ENCODE measurements around the gene FUT2.
"Not testable (repeated sequence)": the region's sequence is repeated elsewhere in the genome, so short reads cannot be mapped to it uniquely, and the experiment has no call there.

The FUT2 gene

GRCh38 chr19:48687776-48688175 is 8.0 kb upstream of the FUT2 start:
- DNase-seq (ENCODE audit: low read depth) = no peak
- no peak for TF ChIP-seq MAX (IDR thresholded peaks at IDR 0.05; ENCODE audit: low read depth, low read length)
- TF ChIP-seq CTCF (IDR thresholded peaks at IDR 0.05; ENCODE audit: low read depth, low read length) = no peak
- no peak for TF ChIP-seq POLR2A (IDR thresholded peaks at IDR 0.05; ENCODE audit: extremely low read depth, insufficient read length)
- no peak for TF ChIP-seq MYC (IDR thresholded peaks at IDR 0.05; ENCODE audit: low read depth, low read length)
- H3K4me3 ChIP-seq (ENCODE audit: low read depth, low read length) = no peak overlapping the region

GRCh38 chr19:48689449-48689848 is 6.3 kb upstream of the FUT2 start:
- H3K4me3 ChIP-seq (ENCODE audit: low read depth, low read length) = no peak overlapping the region
- no peak for TF ChIP-seq MYC (IDR thresholded peaks at IDR 0.05; ENCODE audit: low read depth, low read length)
- TF ChIP-seq MAX (IDR thresholded peaks at IDR 0.05; ENCODE audit: low read depth, low read length) = no peak
- no peak for TF ChIP-seq POLR2A (IDR thresholded peaks at IDR 0.05; ENCODE audit: extremely low read depth, insufficient read length)
- peak; percentile 1 for TF ChIP-seq CTCF (IDR thresholded peaks at IDR 0.05; ENCODE audit: low read depth, low read length)
- no peak for DNase-seq (ENCODE audit: low read depth)

- not testable (repeated sequence) for H3K4me3 ChIP-seq (ENCODE audit: low read depth, low read length)
- peak; percentile 29 for DNase-seq (ENCODE audit: low read depth)
These were observed 2.1 kb upstream of the FUT2 start for GRCh38 chr19:48693629-48694028.

- DNase-seq (ENCODE audit: low read depth) = no peak
- H3K4me3 ChIP-seq (ENCODE audit: low read depth, low read length) = no peak overlapping the region
- TF ChIP-seq POLR2A (IDR thresholded peaks at IDR 0.05; ENCODE audit: extremely low read depth, insufficient read length) (no peak), MAX (IDR thresholded peaks at IDR 0.05; ENCODE audit: low read depth, low read length) (no peak)
These were observed 711 bp downstream of the FUT2 start for GRCh38 chr19:48696353-48697010.

- TF ChIP-seq MAX (IDR thresholded peaks at IDR 0.05; ENCODE audit: low read depth, low read length) (no peak), CTCF (IDR thresholded peaks at IDR 0.05; ENCODE audit: low read depth, low read length) (no peak), MYC (IDR thresholded peaks at IDR 0.05; ENCODE audit: low read depth, low read length) (no peak), POLR2A (IDR thresholded peaks at IDR 0.05; ENCODE audit: extremely low read depth, insufficient read length) (no peak)
- no peak for DNase-seq (ENCODE audit: low read depth)
- H3K4me3 ChIP-seq (ENCODE audit: low read depth, low read length) = no peak overlapping the region
These were observed 2.3 kb downstream of the FUT2 start for GRCh38 chr19:48698046-48698445.

- no peak overlapping the region for H3K4me3 ChIP-seq (ENCODE audit: low read depth, low read length)
- TF ChIP-seq CTCF (IDR thresholded peaks at IDR 0.05; ENCODE audit: low read depth, low read length) (no peak), MYC (IDR thresholded peaks at IDR 0.05; ENCODE audit: low read depth, low read length) (no peak), POLR2A (IDR thresholded peaks at IDR 0.05; ENCODE audit: extremely low read depth, insufficient read length) (no peak), MAX (IDR thresholded peaks at IDR 0.05; ENCODE audit: low read depth, low read length) (no peak)
- no peak for DNase-seq (ENCODE audit: low read depth)
These were observed 6.9 kb downstream of the FUT2 start for GRCh38 chr19:48702701-48703100.

GRCh38 chr19:48703316-48703715 is 7.5 kb downstream of the FUT2 start:
- TF ChIP-seq MYC (IDR thresholded peaks at IDR 0.05; ENCODE audit: low read depth, low read length) (no peak), CTCF (IDR thresholded peaks at IDR 0.05; ENCODE audit: low read depth, low read length) (no peak), POLR2A (IDR thresholded peaks at IDR 0.05; ENCODE audit: extremely low read depth, insufficient read length) (no peak), MAX (IDR thresholded peaks at IDR 0.05; ENCODE audit: low read depth, low read length) (no peak)
- no peak for DNase-seq (ENCODE audit: low read depth)
- H3K4me3 ChIP-seq (ENCODE audit: low read depth, low read length) = no peak overlapping the region
